Activated B cell treated with CpG ODN at 0.5 μM for 24 hours (primary cell): ENCODE data around the gene ETS1. TPM values are rescaled to one million over a fixed set of nuclear protein-coding genes. Genes with fewer than 3 reads are reported as not detected.

Experiments used
- ATAC-seq: fragments of 200-7000 bp; cut with Tn5 transposase; one replicate; pipeline ENCODE4 v1.10.0; 2021; ENCODE audit warnings: low read depth, mild to moderate bottlenecking, moderate library complexity
- CTCF ChIA-PET: fragments of 350-600 bp; sonication (Branson Sonifier 250); formaldehyde crosslinking; loops from one replicate; lab custom pipeline; 2021; ENCODE audit warnings: antibody characterized with exemption; lab: Charles Lee
- POLR2A ChIA-PET: fragments of 350-600 bp; sonication (Branson Sonifier 250); formaldehyde crosslinking; loops from one replicate; lab custom pipeline; 2021; ENCODE audit warnings: antibody characterized with exemption; lab: Charles Lee
- DNase-seq: peaks from one replicate; pipeline ENCODE4 v3.0.0; 2022
- H3K27ac Mint-ChIP-seq: one replicate; pipeline ENCODE4 v1.8.0; 2020; ENCODE audit warnings: mixed read lengths
- H3K27me3 Mint-ChIP-seq: one replicate; pipeline ENCODE4 v1.8.0; 2021; ENCODE audit warnings: mixed read lengths
- H3K36me3 Mint-ChIP-seq: one replicate; pipeline ENCODE4 v1.8.0; 2021; ENCODE audit warnings: low read depth, mixed read lengths
- H3K4me1 Mint-ChIP-seq: one replicate; pipeline ENCODE4 v1.8.0; 2021; ENCODE audit warnings: mixed read lengths
- H3K4me3 Mint-ChIP-seq: one replicate; pipeline ENCODE4 v1.8.0; 2020; ENCODE audit warnings: mild to moderate bottlenecking, mixed read lengths
- H3K9me3 Mint-ChIP-seq: one replicate; pipeline ENCODE4 v1.8.0; 2020; ENCODE audit warnings: mixed read lengths
- intact Hi-C: fragments of 100-400 bp; cut with micrococcal nuclease; formaldehyde crosslinking; loops from one replicate; pipeline ENCODE4 v1.15.1; 2024
- total RNA-seq: library from RNA; stranded (reverse); gene quantifications from 2 replicates; pipeline ENCODE4 v1.2.3, GENCODE V29; 2022
- TF ChIP-seq, protein P1 (sequence below): fragments of 200-600 bp; IDR thresholded peaks from one replicate; pipeline ENCODE4 v1.8.0; 2022; ENCODE audit warnings: antibody characterized with exemption, mild to moderate bottlenecking

Gene ETS1
- total RNA-seq, 1 donor from 2014 or later = 301 TPM

DNA sequence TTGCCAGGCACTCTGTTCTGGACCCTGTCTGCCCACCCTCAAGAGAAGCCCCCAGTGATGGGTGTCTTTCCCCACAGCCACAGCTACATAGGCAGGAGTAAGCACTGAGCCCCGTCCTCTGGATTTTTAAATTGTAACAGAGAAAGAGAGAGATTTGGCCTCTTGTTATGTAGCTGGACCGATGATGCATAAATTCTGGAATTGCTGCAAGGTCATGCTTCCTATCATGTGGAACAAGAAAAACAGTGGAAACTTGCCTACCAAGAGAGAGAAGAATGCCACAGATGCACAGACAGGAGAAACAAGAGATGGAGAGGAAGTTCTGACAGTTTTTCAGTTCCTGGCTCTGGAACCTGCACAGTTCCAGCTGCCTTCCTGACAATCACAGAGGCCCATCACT is 150.2 kb downstream of the ETS1 start:
- Mint-ChIP-seq H3K9me3 (peaks cover 4% of the 10 kb centered on the region), H3K36me3 (no peaks in the 10 kb centered on the region), H3K4me1 (peaks cover 20% of the 10 kb centered on the region), H3K27ac (no peak overlapping the region), H3K27me3 (no peaks in the 10 kb centered on the region), H3K4me3 (no peak overlapping the region)
- TF ChIP-seq, protein P1, sequence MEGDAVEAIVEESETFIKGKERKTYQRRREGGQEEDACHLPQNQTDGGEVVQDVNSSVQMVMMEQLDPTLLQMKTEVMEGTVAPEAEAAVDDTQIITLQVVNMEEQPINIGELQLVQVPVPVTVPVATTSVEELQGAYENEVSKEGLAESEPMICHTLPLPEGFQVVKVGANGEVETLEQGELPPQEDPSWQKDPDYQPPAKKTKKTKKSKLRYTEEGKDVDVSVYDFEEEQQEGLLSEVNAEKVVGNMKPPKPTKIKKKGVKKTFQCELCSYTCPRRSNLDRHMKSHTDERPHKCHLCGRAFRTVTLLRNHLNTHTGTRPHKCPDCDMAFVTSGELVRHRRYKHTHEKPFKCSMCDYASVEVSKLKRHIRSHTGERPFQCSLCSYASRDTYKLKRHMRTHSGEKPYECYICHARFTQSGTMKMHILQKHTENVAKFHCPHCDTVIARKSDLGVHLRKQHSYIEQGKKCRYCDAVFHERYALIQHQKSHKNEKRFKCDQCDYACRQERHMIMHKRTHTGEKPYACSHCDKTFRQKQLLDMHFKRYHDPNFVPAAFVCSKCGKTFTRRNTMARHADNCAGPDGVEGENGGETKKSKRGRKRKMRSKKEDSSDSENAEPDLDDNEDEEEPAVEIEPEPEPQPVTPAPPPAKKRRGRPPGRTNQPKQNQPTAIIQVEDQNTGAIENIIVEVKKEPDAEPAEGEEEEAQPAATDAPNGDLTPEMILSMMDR = no peak
- POLR2A ChIA-PET = no interaction called here
- DNase-seq = no peak
- ATAC-seq = no peak
- CTCF ChIA-PET = no interaction called here
- intact Hi-C loops = no loop called here

DNA sequence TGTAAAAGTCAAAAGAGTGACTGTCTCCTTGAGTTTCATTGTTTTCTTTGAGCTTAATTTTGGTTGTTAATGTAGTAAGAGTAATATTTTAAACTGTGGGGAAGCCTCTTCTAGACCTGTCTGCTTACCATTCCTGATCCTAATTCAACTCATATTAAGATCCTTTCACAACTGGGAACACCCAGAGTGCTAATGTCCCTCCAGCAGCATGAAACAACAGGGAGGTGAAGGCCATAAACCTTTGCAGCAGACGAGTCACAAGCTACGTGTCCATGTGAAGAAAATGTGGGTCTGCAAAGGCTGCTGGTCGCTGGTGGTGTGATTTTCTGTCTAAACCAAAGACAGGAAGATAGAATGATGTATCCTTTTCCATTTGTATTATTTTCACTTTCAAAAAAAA is 152.5 kb downstream of the ETS1 start:
- no peaks in the 10 kb centered on the region for H3K36me3 Mint-ChIP-seq
- H3K9me3 Mint-ChIP-seq = no peaks in the 10 kb centered on the region
- DNase-seq (no peak), ATAC-seq (no peak)
- H3K4me3 Mint-ChIP-seq = no peak overlapping the region
- TF ChIP-seq, protein P1 = no peak
- H3K4me1 Mint-ChIP-seq = peaks cover 9% of the 10 kb centered on the region
- CTCF ChIA-PET = no interaction called here
- POLR2A ChIA-PET = no interaction called here
- intact Hi-C loops = no loop called here
- no peaks in the 10 kb centered on the region for H3K27me3 Mint-ChIP-seq
- H3K27ac Mint-ChIP-seq = no peak overlapping the region

DNA sequence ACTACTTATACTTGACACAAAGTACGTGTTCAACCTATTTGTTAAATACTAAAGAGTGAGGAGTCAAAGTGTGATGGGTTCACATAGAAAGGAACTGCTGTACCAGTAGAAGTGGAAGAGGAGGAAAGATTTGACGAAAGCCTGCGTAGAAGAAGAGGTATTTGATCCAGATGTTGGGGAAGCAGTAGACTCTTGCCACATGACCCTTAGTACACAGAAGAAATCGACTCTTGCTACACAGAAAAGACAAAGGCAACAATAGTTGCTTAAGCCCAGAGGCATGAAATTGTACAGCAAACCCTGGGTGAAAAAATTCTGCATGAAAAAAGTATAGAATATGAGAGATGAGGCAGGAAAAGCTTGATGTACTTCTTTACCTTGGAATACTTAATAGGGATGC is 152.9 kb downstream of the ETS1 start:
- Mint-ChIP-seq H3K36me3 (no peaks in the 10 kb centered on the region), H3K4me1 (peaks cover 9% of the 10 kb centered on the region), H3K27me3 (no peaks in the 10 kb centered on the region), H3K9me3 (no peaks in the 10 kb centered on the region), H3K27ac (no peak overlapping the region), H3K4me3 (no peak overlapping the region)
- DNase-seq = no peak
- TF ChIP-seq, protein P1 = no peak
- CTCF ChIA-PET = no interaction called here
- intact Hi-C loops = no loop called here
- POLR2A ChIA-PET = no interaction called here
- no peak for ATAC-seq

DNA sequence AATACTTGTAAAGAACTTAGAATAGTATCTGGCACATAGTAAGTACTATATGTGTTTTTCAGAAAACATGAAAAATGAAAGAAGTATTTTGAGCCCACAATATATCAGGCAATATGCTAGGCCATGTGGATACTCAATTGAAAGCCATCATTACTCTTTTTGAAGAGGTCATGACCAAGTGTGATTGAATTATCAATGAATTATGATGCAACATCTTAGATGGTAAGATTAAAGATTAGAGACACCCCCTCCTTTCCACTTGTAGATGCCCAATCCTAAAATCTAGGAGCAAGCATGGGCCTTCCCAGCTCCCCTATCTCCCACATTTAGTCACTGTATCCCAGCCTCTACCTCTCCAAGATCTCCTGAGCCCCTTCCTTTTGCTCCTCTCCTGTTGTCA is 154.4 kb downstream of the ETS1 start:
- no peak for ATAC-seq
- Mint-ChIP-seq H3K4me3 (no peak overlapping the region), H3K4me1 (peaks cover 12% of the 10 kb centered on the region), H3K36me3 (no peaks in the 10 kb centered on the region), H3K9me3 (no peaks in the 10 kb centered on the region), H3K27me3 (no peaks in the 10 kb centered on the region), H3K27ac (no peak overlapping the region)
- TF ChIP-seq, protein P1 = no peak
- ChIA-PET CTCF (no interaction called here), POLR2A (interaction anchor here (0.5 kb wide), 1 partner anchor 48 kb away, joined by 5 read pairs; no protein-coding TSS in a partner anchor)
- intact Hi-C loops = no loop called here
- no peak for DNase-seq

DNA sequence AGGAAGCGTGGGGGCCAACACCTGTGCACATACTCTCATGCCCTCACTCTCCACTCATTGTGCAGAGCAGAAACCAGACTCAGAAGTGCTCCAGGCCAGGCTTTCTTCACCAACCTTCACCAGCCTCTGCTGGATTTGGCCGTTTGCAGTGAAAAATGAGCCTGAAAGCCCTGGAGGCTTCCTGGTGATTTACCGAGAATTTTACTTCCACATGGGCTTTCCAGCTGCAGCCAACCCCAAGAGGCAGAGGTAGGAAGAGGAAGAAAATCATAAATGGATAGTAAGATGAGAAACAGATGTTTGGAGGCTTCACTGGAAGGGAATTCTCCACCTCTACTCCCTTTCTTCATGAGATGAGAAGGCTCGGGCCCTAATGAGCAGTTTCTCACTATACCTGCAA is 155.4 kb downstream of the ETS1 start:
- no peak overlapping the region for H3K27ac Mint-ChIP-seq
- intact Hi-C loops = loop anchor here (2.0 kb wide), 1 partner anchor 17 kb away; no protein-coding TSS in a partner anchor
- POLR2A ChIA-PET = no interaction called here
- no peaks in the 10 kb centered on the region for H3K9me3 Mint-ChIP-seq
- DNase-seq = no peak
- H3K36me3 Mint-ChIP-seq = no peaks in the 10 kb centered on the region
- H3K4me1 Mint-ChIP-seq = peaks cover 8% of the 10 kb centered on the region
- H3K4me3 Mint-ChIP-seq = no peak overlapping the region
- ATAC-seq = no peak
- TF ChIP-seq, protein P1 = no peak
- CTCF ChIA-PET = no interaction called here
- H3K27me3 Mint-ChIP-seq = no peaks in the 10 kb centered on the region
